ENCODE results near the gene BLMH. TPM values are rescaled to one million over a fixed set of nuclear protein-coding genes. Genes with fewer than 3 reads are reported as not detected.

Gene BLMH
- total RNA-seq, 4 donors from 2014 or later, result 13.5 to 32.1 (median 20.4) TPM

DNA sequence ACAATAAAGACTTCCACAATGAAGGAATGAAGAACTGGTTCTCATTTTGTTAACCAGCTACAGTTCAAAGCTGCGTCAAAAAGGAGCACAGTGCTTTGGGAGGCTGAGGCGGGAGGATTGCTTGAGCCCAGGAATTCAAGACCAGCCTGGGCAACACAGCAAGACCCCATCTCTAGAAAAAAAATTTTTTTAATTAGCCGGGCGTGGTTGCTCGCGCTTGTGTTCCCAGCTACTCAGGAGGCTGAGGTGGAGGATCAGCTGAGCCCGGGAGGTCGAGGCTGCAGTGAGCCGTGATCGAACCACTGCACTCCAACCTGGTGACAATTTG is 55.5 kb downstream of the BLMH start:
- H3K36me3 ChIP-seq, result no peaks in the 10 kb centered on the region
- 30 to 52% methylated on average over 4 to 10 of the region's 10 CpGs for WGBS, 2 donors (ENCODE audit: low coverage in 1 of 2)
- H3K4me1 ChIP-seq, result peaks cover 8 to 24% (median 18%) of the 10 kb centered on the region in 4 donors
- H3K9me3 ChIP-seq, result no peaks in the 10 kb centered on the region
- TF ChIP-seq POLR2AphosphoS5 (IDR thresholded peaks at IDR 0.05), result no peak
- TF ChIP-seq, protein P1, sequence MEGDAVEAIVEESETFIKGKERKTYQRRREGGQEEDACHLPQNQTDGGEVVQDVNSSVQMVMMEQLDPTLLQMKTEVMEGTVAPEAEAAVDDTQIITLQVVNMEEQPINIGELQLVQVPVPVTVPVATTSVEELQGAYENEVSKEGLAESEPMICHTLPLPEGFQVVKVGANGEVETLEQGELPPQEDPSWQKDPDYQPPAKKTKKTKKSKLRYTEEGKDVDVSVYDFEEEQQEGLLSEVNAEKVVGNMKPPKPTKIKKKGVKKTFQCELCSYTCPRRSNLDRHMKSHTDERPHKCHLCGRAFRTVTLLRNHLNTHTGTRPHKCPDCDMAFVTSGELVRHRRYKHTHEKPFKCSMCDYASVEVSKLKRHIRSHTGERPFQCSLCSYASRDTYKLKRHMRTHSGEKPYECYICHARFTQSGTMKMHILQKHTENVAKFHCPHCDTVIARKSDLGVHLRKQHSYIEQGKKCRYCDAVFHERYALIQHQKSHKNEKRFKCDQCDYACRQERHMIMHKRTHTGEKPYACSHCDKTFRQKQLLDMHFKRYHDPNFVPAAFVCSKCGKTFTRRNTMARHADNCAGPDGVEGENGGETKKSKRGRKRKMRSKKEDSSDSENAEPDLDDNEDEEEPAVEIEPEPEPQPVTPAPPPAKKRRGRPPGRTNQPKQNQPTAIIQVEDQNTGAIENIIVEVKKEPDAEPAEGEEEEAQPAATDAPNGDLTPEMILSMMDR (IDR thresholded peaks at IDR 0.05), result no peak
- TF ChIP-seq POLR2A (IDR thresholded peaks at IDR 0.05), result no peak
- no peak for TF ChIP-seq EP300 (IDR thresholded peaks at IDR 0.05; ENCODE audit: low read depth)
- in situ Hi-C loops (cut with MboI; ENCODE audit: low pct_ligation_motif_present in 1 of 4, low pct_unique_long_range_greater_than_20kb in 1 of 4, low sequenced_read_pairs in 3 of 4) (no loop called here), intact Hi-C loops (cut with DNase I; ENCODE audit: low total_unique reads) (loop anchor here (5.0 kb wide), 1 partner anchor 134 kb away; no protein-coding TSS in a partner anchor)
- DNase-seq, result no peak
- H3K27ac ChIP-seq, result no peak overlapping the region
- peak overlapping the region in 1 of 4 donors; percentile 49 for H3K4me3 ChIP-seq
- H3K27me3 ChIP-seq, result peaks cover 79% of the 10 kb centered on the region

DNA sequence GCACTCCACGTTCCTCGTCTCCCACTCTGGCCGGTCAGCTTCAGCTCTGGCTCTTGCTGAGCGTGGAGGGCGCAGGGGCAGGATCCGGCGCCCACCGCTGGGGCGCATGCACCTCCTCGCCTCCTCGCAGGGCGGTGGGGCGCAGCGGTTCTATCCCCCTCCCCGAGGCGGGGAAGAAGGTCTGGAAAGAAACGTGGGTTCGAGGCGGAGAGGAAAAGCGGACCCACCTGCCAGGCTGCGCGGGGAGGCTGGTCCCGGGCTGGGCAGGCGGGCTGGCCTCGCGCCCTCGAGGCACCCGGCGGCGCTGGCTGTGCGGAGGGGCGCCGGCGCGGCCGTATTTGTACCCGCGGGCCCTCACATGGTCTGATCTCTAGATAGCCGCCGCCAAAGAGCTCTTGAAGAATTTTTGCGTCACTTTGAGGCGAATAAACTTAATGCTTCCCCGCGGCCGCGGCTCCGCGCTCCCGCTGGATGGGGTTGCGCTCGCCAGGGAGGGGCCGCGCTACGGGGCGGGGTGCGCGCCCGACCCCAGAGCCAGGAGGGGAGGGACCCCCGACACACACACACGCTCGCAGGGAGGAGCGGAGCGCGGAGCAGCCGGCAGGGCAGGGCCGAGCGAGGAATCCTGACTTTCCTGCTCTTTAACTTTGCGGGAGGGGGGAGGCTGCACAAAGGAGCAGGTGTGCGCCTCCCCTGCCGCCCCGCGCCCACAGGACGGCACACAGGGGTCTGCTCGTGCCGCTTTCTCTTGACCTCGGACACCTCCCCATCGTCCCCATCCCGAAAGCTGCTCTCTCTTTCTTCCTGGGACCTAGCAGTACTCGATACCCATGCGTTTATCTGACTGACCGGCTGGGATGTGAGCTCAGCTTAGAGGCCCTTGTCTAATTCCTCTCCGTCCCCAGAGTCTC is 56.1 kb downstream of the BLMH start, which contains the start of gene SLC6A4:
Gene SLC6A4, minus strand, starts transcription at position 312 of the 911 bp plus-strand sequence. CDS start 13,739 bp downstream, outside the sequence.
- 6% methylated on average over 73 of the region's 82 CpGs; no CpG with 5 or more reads in 1 of the 2 donors for WGBS, 2 donors (ENCODE audit: low coverage in 1 of 2)
- Histone ChIP-seq H3K27ac (no peak within 1 kb of the TSS), H3K4me3 (peak within 1 kb of the TSS; percentile 4 to 49 (median 27)), H3K27me3 (peaks cover 83% of the 10 kb centered on the region), H3K4me1 (peaks cover 8 to 24% (median 18%) of the 10 kb centered on the region in 4 donors), H3K9me3 (no peaks in the 10 kb centered on the region), H3K36me3 (no peaks in the 10 kb centered on the region)
- no peak for TF ChIP-seq POLR2AphosphoS5 (IDR thresholded peaks at IDR 0.05)
- no peak for TF ChIP-seq EP300 (IDR thresholded peaks at IDR 0.05; ENCODE audit: low read depth)
- TF ChIP-seq, protein P1 (IDR thresholded peaks at IDR 0.05), result no peak
- no peak for TF ChIP-seq POLR2A (IDR thresholded peaks at IDR 0.05)
- DNase-seq, result no peak
- intact Hi-C loops (cut with DNase I; ENCODE audit: low total_unique reads) (loop anchor here (5.0 kb wide), 1 partner anchor 133 kb away; no protein-coding TSS in a partner anchor), in situ Hi-C loops (cut with MboI; ENCODE audit: low pct_ligation_motif_present in 1 of 4, low pct_unique_long_range_greater_than_20kb in 1 of 4, low sequenced_read_pairs in 3 of 4) (no loop called here)

DNA sequence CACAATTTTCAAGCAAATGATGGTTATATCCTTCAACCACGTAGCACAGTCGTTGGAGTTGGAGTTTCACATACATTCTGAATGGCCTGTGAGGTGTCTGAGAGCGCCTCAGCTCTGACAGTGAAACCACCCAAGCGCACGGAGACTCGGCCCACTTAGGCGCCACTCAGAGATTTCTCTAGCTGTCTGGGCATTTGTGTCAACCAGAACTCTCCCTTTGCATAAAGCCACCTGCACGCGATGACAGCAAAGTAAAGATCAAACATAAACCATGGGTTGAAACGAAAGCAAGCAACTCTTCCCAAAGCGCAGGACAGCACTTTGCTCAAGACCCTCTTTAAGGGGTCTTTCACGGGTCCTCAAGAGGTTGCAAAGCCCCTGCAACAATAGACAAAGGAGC is 56.8 kb downstream of the BLMH start:
- H3K36me3 ChIP-seq, result no peaks in the 10 kb centered on the region
- WGBS, 2 donors (ENCODE audit: low coverage in 1 of 2), result 20 to 24% methylated on average over 1 to 12 of the region's 12 CpGs
- no peak for DNase-seq
- no peaks in the 10 kb centered on the region for H3K9me3 ChIP-seq
- H3K4me3 ChIP-seq, result peak overlapping the region in 3 of 4 donors; percentile 22 to 49 (median 32)
- in situ Hi-C loops (cut with MboI; ENCODE audit: low pct_ligation_motif_present in 1 of 4, low pct_unique_long_range_greater_than_20kb in 1 of 4, low sequenced_read_pairs in 3 of 4) (no loop called here), intact Hi-C loops (cut with DNase I; ENCODE audit: low total_unique reads) (loop anchor here (5.0 kb wide), 1 partner anchor 133 kb away; no protein-coding TSS in a partner anchor)
- no peak for TF ChIP-seq POLR2A (IDR thresholded peaks at IDR 0.05)
- TF ChIP-seq POLR2AphosphoS5 (IDR thresholded peaks at IDR 0.05), result no peak
- TF ChIP-seq EP300 (IDR thresholded peaks at IDR 0.05; ENCODE audit: low read depth), result no peak
- TF ChIP-seq, protein P1 (IDR thresholded peaks at IDR 0.05), result no peak
- H3K4me1 ChIP-seq, result peaks cover 8 to 24% (median 18%) of the 10 kb centered on the region in 4 donors
- peaks cover 84% of the 10 kb centered on the region for H3K27me3 ChIP-seq
- H3K27ac ChIP-seq, result no peak overlapping the region

DNA sequence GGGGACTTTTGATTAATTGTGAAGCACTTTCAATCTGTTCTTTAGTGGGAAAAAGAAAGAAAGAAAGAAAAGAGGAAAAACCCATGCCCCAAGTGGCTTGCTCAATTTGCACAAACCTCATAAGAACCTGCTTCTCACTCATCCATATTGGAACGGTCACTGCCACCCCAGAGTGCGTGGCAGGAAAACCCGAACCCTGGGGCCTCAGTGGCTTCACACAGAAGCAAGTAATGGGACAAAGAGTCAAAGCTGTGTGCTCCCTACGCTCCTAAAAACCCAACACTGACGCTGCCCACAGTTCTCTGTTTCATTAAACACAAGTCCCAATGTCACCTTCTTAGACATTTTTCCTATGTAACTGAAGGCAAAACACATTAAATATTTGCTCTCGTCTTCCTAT is 57.4 kb downstream of the BLMH start:
- TF ChIP-seq POLR2AphosphoS5 (IDR thresholded peaks at IDR 0.05), result no peak
- no peak for TF ChIP-seq EP300 (IDR thresholded peaks at IDR 0.05; ENCODE audit: low read depth)
- TF ChIP-seq, protein P1 (IDR thresholded peaks at IDR 0.05), result no peak
- no peak for TF ChIP-seq POLR2A (IDR thresholded peaks at IDR 0.05)
- intact Hi-C loops (cut with DNase I; ENCODE audit: low total_unique reads), result no loop called here
- in situ Hi-C loops (cut with MboI; ENCODE audit: low pct_ligation_motif_present in 1 of 4, low pct_unique_long_range_greater_than_20kb in 1 of 4, low sequenced_read_pairs in 3 of 4), result no loop called here
- 74 to 92% methylated on average over 5 to 6 of the region's 6 CpGs for WGBS, 2 donors (ENCODE audit: low coverage in 1 of 2)
- DNase-seq, result no peak
- H3K27ac ChIP-seq, result no peak overlapping the region
- H3K9me3 ChIP-seq, result no peaks in the 10 kb centered on the region
- H3K36me3 ChIP-seq, result no peaks in the 10 kb centered on the region
- H3K27me3 ChIP-seq, result peaks cover 77% of the 10 kb centered on the region
- H3K4me1 ChIP-seq, result peaks cover 8 to 24% (median 18%) of the 10 kb centered on the region in 4 donors
- no peak overlapping the region for H3K4me3 ChIP-seq

All from transverse colon (tissue), 4 donors.